Measurements from ENCODE around the gene VWA3B. TPM values are rescaled to one million over a fixed set of nuclear protein-coding genes. Genes with fewer than 3 reads are reported as not detected.
A peak's percentile ranks its signal among the peaks of the same experiment; 100 is the strongest.
"Not testable (repeated sequence)": the region's sequence is repeated elsewhere in the genome, so short reads cannot be mapped to it uniquely, and the experiment has no call there.

VWA3B gene
- total RNA-seq, 1 experiment from 2014 or later = not detected

GRCh38 chr2:98212092-98213000, 125.4 kb downstream of the VWA3B start:
- in situ Hi-C loops (cut with HindIII; ENCODE audit: low sequenced_read_pairs) = no loop called here
- no peak for DNase-seq (ENCODE audit: low spot score)

- in situ Hi-C loops (cut with HindIII; ENCODE audit: low sequenced_read_pairs) = no loop called here
- no peak for DNase-seq (ENCODE audit: low spot score)
Observed at GRCh38 chr2:98216616-98217015, 129.6 kb downstream of the VWA3B start.

GRCh38 chr2:98219152-98219551, 132.2 kb downstream of the VWA3B start:
- in situ Hi-C loops (cut with HindIII; ENCODE audit: low sequenced_read_pairs) = no loop called here
- no peak for DNase-seq (ENCODE audit: low spot score)

GRCh38 chr2:98233941-98234340, 147.0 kb downstream of the VWA3B start:
- in situ Hi-C loops (cut with HindIII; ENCODE audit: low sequenced_read_pairs) = no loop called here
- no peak for DNase-seq (ENCODE audit: low spot score)

- in situ Hi-C loops (cut with HindIII; ENCODE audit: low sequenced_read_pairs) = no loop called here
- peak; percentile 45 for DNase-seq (ENCODE audit: low spot score)
Observed at GRCh38 chr2:98234776-98235175, 147.8 kb downstream of the VWA3B start.

GRCh38 chr2:98236935-98237334, 150.0 kb downstream of the VWA3B start:
- in situ Hi-C loops (cut with HindIII; ENCODE audit: low sequenced_read_pairs) = no loop called here
- DNase-seq (ENCODE audit: low spot score) = no peak

GRCh38 chr2:98240786-98241398, 153.9 kb downstream of the VWA3B start:
- in situ Hi-C loops (cut with HindIII; ENCODE audit: low sequenced_read_pairs) = no loop called here
- DNase-seq (ENCODE audit: low spot score) = no peak

GRCh38 chr2:98241592-98241991, 154.6 kb downstream of the VWA3B start:
- in situ Hi-C loops (cut with HindIII; ENCODE audit: low sequenced_read_pairs) = no loop called here
- no peak for DNase-seq (ENCODE audit: low spot score)

- no peak for DNase-seq (ENCODE audit: low spot score)
- in situ Hi-C loops (cut with HindIII; ENCODE audit: low sequenced_read_pairs) = no loop called here
Observed at GRCh38 chr2:98242003-98242402, 155.0 kb downstream of the VWA3B start.

- in situ Hi-C loops (cut with HindIII; ENCODE audit: low sequenced_read_pairs) = no loop called here
- no peak for DNase-seq (ENCODE audit: low spot score)
Observed at GRCh38 chr2:98245491-98245890, 158.5 kb downstream of the VWA3B start.

- in situ Hi-C loops (cut with HindIII; ENCODE audit: low sequenced_read_pairs) = no loop called here
- DNase-seq (ENCODE audit: low spot score) = no peak
Observed at GRCh38 chr2:98247383-98247782, 160.4 kb downstream of the VWA3B start.

GRCh38 chr2:98252038-98252773, 165.2 kb downstream of the VWA3B start:
- DNase-seq (ENCODE audit: low spot score) = no peak
- in situ Hi-C loops (cut with HindIII; ENCODE audit: low sequenced_read_pairs) = no loop called here

GRCh38 chr2:98253461-98254070, 166.6 kb downstream of the VWA3B start:
- in situ Hi-C loops (cut with HindIII; ENCODE audit: low sequenced_read_pairs) = no loop called here
- DNase-seq (ENCODE audit: low spot score) = no peak

GRCh38 chr2:98254504-98255059, 167.6 kb downstream of the VWA3B start:
- in situ Hi-C loops (cut with HindIII; ENCODE audit: low sequenced_read_pairs) = no loop called here
- no peak for DNase-seq (ENCODE audit: low spot score)

GRCh38 chr2:98258906-98259305, 171.9 kb downstream of the VWA3B start:
- DNase-seq (ENCODE audit: low spot score) = no peak
- in situ Hi-C loops (cut with HindIII; ENCODE audit: low sequenced_read_pairs) = no loop called here

GRCh38 chr2:98263362-98263761, 176.4 kb downstream of the VWA3B start:
- in situ Hi-C loops (cut with HindIII; ENCODE audit: low sequenced_read_pairs) = no loop called here

GRCh38 chr2:98268225-98268624, 181.3 kb downstream of the VWA3B start:
- DNase-seq (ENCODE audit: low spot score); in situ Hi-C loops (cut with HindIII; ENCODE audit: low sequenced_read_pairs): not testable (repeated sequence)

More at GRCh38 chr2:98263362-98263761, 176.4 kb downstream of the VWA3B start:
- DNase-seq (ENCODE audit: low spot score) = no peak

GRCh38 chr2:98269274-98269673, 182.3 kb downstream of the VWA3B start:
- in situ Hi-C loops (cut with HindIII; ENCODE audit: low sequenced_read_pairs) = no loop called here
- peak; percentile 11 for DNase-seq (ENCODE audit: low spot score)

GRCh38 chr2:98269830-98270229, 182.9 kb downstream of the VWA3B start:
- in situ Hi-C loops (cut with HindIII; ENCODE audit: low sequenced_read_pairs) = no loop called here
- no peak for DNase-seq (ENCODE audit: low spot score)
